Measurements from ENCODE around the gene PPT2. TPM values are rescaled to one million over a fixed set of nuclear protein-coding genes. Genes with fewer than 3 reads are reported as not detected.

Gene PPT2
- total RNA-seq, 1 donor from 2014 or later: 15.6 TPM

- intact Hi-C loops (cut with DNase I): no loop called here
- no peak for DNase-seq (ENCODE audit: low spot score)
Measured at GRCh38 chr6:32170294-32170693, 16.4 kb downstream of the PPT2 start.

DNA sequence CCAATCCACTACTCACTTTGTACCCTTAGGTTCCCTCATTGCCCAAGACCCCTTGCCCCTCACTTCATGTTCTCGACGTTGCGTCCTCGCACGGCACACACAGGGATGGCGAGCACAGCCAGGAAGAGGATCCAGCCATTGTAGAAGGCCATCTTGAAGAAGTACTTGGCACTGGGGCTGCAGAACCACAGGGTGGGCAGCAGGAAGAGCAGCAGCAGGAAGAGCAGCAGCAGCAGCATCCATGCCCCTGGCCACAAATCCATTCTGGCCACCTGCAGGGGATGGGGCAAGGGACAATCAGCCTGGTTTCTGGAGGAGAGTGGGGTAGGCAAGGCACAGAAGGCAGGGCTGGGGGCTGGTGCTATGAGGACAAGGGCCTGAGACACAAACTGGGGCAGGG, 17.3 kb downstream of the PPT2 start:
- DNase-seq (ENCODE audit: low spot score): no peak
- intact Hi-C loops (cut with DNase I): no loop called here

GRCh38 chr6:32173051-32173727, 19.2 kb downstream of the PPT2 start:
- intact Hi-C loops (cut with DNase I): no loop called here
- no peak for DNase-seq (ENCODE audit: low spot score)

DNA sequence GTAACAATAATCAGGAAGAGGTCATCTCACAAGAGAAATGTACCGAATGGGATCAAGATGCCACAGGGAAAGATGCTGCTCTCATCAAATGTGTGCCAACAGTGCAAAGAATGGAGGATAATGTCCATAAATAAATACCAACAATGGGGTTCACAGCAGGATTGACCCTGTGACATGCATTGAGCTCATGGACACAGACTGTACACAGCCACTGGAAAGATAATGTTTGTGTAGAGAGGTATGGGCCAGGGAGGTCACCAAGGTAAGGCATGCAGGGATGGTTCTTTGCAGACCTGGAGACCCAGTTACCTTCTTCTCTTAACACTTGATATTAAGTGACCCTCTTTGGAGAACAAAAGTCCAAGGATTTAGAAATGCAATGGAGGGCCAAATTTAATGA, 20.5 kb downstream of the PPT2 start:
- DNase-seq (ENCODE audit: low spot score): no peak
- intact Hi-C loops (cut with DNase I): no loop called here

- no peak for DNase-seq (ENCODE audit: low spot score)
- intact Hi-C loops (cut with DNase I): no loop called here
Measured at GRCh38 chr6:32175322-32175710, 21.4 kb downstream of the PPT2 start.

DNA sequence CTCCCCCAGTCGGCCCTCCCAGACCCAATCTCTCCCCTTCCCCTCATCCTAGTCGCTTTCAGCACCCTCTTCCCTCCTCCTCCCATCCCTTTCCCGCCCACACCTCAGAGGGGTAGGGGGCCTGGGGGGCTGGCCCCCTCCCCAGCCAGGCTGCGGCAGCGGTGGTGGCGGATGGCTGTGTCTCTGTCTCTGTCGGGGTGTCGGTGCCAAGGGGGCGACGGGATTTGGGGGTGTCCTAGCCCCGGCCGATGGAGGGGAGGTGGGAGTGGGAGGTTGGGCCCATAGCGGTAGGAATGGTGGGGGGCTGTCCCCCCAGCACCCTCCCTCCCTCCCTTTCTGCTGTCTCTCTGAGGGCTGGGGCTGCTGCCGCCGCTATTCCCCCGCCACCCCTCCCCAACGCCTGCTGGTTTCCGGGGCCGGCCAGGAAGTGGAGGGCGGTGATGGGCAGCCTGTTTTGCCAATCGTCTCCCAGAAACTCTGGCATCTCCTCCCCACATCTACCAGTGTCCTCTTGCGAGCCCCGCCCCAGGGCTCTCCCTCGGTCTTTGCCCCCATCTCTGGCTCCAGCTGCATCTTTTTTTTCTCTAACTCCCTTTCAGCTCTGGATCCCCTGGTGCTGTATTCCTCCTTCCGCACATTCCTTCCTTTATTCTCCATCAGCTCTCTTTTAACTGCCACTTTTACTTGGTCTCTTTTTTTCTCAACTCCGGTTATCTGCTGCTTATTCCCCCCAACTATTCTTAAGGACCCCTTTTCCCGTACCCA, 22.0 kb downstream of the PPT2 start, which contains the start of gene AGPAT1:
AGPAT1 (minus strand) TSS at position 374 of the 765 bp plus-strand sequence. CDS start 4,588 bp downstream, outside the sequence.
- DNase-seq (ENCODE audit: low spot score): peak; percentile 99
- intact Hi-C loops (cut with DNase I): loop anchor here (2.0 kb wide), 2 partner anchors 19 to 21 kb away; partner anchors contain the start of gene PPT2

DNA sequence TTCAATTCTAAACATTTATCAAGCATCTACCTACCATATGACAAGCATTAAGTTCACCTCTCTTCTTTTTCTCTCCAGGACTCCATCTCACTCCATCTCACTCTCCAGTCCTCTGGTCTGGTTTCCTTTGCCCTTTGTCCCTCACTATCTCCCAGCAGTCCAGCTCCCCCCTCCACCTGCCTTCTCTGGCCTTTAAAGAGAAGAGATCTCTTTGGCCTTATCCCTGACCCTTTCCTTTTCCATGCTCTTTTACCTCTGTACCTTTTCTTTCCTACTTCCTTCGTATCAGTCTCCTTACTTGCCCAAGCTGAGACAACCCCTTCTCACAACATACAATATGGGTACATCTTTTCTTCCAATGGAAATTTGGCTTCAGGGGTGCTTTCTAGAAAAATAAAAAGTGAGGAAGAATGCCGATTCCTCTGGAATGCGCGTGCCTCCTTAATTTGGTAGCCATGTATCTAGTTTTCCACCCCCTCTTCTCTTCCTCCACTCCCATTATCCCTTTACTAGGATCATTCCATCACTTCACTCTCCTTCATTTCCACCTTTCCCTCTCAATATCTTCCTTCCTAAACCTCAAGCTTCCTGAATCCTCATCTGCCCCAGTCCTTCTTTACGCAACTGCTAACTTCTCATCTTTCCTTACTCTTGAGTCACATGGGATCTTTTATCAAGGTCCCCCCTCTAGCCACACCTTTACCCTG, 22.7 kb downstream of the PPT2 start:
- no peak for DNase-seq (ENCODE audit: low spot score)
- intact Hi-C loops (cut with DNase I): loop anchor here (2.0 kb wide), 2 partner anchors 18 to 22 kb away; partner anchors contain the start of gene PPT2

- no peak for DNase-seq (ENCODE audit: low spot score)
- intact Hi-C loops (cut with DNase I): loop anchor here (2.0 kb wide), 2 partner anchors 18 to 22 kb away; partner anchors contain the start of gene PPT2
Measured at GRCh38 chr6:32177183-32177787, 23.3 kb downstream of the PPT2 start.

- DNase-seq (ENCODE audit: low spot score): peak; percentile 96
- intact Hi-C loops (cut with DNase I): loop anchor here (2.0 kb wide), 2 partner anchors 17 to 23 kb away; partner anchors contain the start of gene PPT2
Measured at GRCh38 chr6:32177788-32178546, 24.0 kb downstream of the PPT2 start, which contains the start of gene RNF5. RNF5 (plus strand) TSS chr6:32178405; CDS start chr6:32178512, 107 bp downstream.

- intact Hi-C loops (cut with DNase I): no loop called here
Measured at GRCh38 chr6:32178547-32179440, 24.9 kb downstream of the PPT2 start.

GRCh38 chr6:32179766-32180405, 25.9 kb downstream of the PPT2 start:
- intact Hi-C loops (cut with DNase I): no loop called here
- DNase-seq (ENCODE audit: low spot score): no peak

More at GRCh38 chr6:32178547-32179440, 24.9 kb downstream of the PPT2 start:
- DNase-seq (ENCODE audit: low spot score): no peak

- no peak for DNase-seq (ENCODE audit: low spot score)
- intact Hi-C loops (cut with DNase I): no loop called here
Measured at GRCh38 chr6:32181148-32181702, 27.3 kb downstream of the PPT2 start.

GRCh38 chr6:32181915-32182529, 28.1 kb downstream of the PPT2 start:
- intact Hi-C loops (cut with DNase I): no loop called here
- no peak for DNase-seq (ENCODE audit: low spot score)

- no peak for DNase-seq (ENCODE audit: low spot score)
- intact Hi-C loops (cut with DNase I): no loop called here
Measured at GRCh38 chr6:32182555-32182981, 28.6 kb downstream of the PPT2 start.

DNA sequence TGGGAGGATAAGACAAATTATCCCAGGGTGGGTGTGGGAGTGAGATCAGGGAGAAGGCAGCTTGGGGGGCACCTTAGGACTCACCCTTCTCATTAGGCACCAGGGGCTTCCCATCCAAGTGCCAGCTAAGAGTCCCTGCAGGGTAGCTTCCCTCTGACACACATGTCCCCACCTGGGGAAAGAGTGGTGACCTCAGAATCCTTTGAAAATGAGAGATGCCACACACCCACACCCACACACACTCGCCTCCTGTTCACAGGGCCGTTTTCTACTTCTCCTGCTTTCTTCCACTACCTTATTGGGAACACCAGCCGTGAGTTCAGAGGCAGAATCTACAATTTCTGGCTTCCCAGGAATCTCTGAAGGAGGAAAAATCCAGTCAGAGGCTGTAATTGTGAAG, 29.1 kb downstream of the PPT2 start:
- intact Hi-C loops (cut with DNase I): no loop called here
- no peak for DNase-seq (ENCODE audit: low spot score)

DNA sequence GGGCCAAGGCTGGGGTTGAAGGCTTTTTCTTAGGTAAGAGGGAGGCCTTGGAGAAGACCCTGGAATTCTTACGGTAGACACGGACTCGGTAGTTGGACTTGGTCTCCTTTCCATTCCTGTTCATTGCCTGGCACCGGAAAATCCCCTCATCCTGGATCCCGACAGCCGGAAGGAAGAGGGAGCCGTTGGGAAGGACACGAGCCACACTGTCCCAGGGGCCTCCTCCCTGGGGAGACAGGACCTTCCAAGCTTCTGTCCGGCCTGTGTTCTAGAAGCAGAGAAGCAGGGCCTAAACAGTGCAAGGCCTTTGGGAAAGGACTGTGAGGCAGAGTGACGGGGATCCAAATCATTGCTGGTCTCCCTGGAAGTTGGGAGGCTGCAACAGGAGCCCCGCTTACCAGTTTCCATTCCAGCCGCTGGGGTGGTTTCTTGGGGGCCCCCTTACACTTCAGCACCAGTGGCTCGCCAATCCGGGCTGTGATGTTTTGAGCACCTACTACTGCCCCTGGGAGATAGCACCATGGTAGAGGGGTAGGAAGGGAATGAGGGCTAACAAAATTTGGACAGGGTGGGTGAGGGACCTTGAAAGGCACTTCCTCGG, 29.6 kb downstream of the PPT2 start:
- intact Hi-C loops (cut with DNase I): no loop called here
- DNase-seq (ENCODE audit: low spot score): no peak
